ENCODE results near the gene PABPC1L. TPM values are rescaled to one million over a fixed set of nuclear protein-coding genes. Genes with fewer than 3 reads are reported as not detected.

The PABPC1L gene
- total RNA-seq, 1 experiment from 2014 or later = 11.4 TPM

Other genes starting within 250 kb of the PABPC1L start
- gene CCN5, start 194.7 kb upstream of the PABPC1L start, total RNA-seq (2014; rRNA removed; shearing (Covaris generic)) = 0.17 TPM in 1 of 2 replicates, not detected in the other
- gene KCNK15, start 164.2 kb upstream of the PABPC1L start, total RNA-seq (2014; rRNA removed; shearing (Covaris generic)) = 17.9 TPM in 2 replicates
- gene RIMS4, start 99.5 kb upstream of the PABPC1L start, total RNA-seq (2014; rRNA removed; shearing (Covaris generic)) = 8.3 and 10.9 TPM in 2 replicates
- 96.3 and 138 TPM in 2 replicates for gene YWHAB, start 24.4 kb upstream of the PABPC1L start, total RNA-seq (2014; rRNA removed; shearing (Covaris generic))
- 22.7 and 42.0 TPM in 2 replicates for gene TOMM34, start 50.3 kb downstream of the PABPC1L start, total RNA-seq (2014; rRNA removed; shearing (Covaris generic))
- gene STK4, start 56.5 kb downstream of the PABPC1L start, total RNA-seq (2014; rRNA removed; shearing (Covaris generic)) = 9.3 and 11.1 TPM in 2 replicates
- gene KCNS1, start 191.1 kb downstream of the PABPC1L start, total RNA-seq (2014; rRNA removed; shearing (Covaris generic)) = not detected in 2 replicates
- not detected in 2 replicates for gene WFDC5, start 205.1 kb downstream of the PABPC1L start, total RNA-seq (2014; rRNA removed; shearing (Covaris generic))
- not detected in 2 replicates for gene WFDC12, start 214.4 kb downstream of the PABPC1L start, total RNA-seq (2014; rRNA removed; shearing (Covaris generic))

Data from G401 (cell line).